ENCODE results near the gene PSMC6.
A peak's percentile ranks its signal among the peaks of the same experiment; 100 is the strongest.

Gene PSMC6

GRCh38 chr14:52706724-52707706 lies at the start of gene PSMC6:
TSS of gene PSMC6 (plus strand) at chr14:52707200. CDS start at chr14:52707220, 20 bp downstream.
- Mint-ChIP-seq H3K4me1 (ENCODE audit: low read depth) (peaks cover 26% of the 10 kb centered on the region), H3K9me3 (no peaks in the 10 kb centered on the region), H3K4me3 (peak within 1 kb of the TSS; percentile 88), H3K27me3 (no peaks in the 10 kb centered on the region), H3K36me3 (ENCODE audit: low read depth) (peaks cover 49% of the 10 kb centered on the region), H3K27ac (peak within 1 kb of the TSS; percentile 84)
- intact Hi-C loops (cut with micrococcal nuclease) = loop anchor here (1.0 kb wide), 1 partner anchor 11 kb away; no protein-coding TSS in a partner anchor

- H3K9me3 Mint-ChIP-seq = no peaks in the 10 kb centered on the region
- no peak overlapping the region for H3K27ac Mint-ChIP-seq
- intact Hi-C loops (cut with micrococcal nuclease) = loop anchor here (10.0 kb wide), 1 partner anchor 394 kb away; no protein-coding TSS in a partner anchor
- no peaks in the 10 kb centered on the region for H3K4me1 Mint-ChIP-seq (ENCODE audit: low read depth)
- peaks cover 61% of the 10 kb centered on the region for H3K36me3 Mint-ChIP-seq (ENCODE audit: low read depth)
- no peak overlapping the region for H3K4me3 Mint-ChIP-seq
- H3K27me3 Mint-ChIP-seq = no peaks in the 10 kb centered on the region
Measured at GRCh38 chr14:52660325-52660724, 46.7 kb upstream of the PSMC6 start.

- no peak overlapping the region for H3K27ac Mint-ChIP-seq
- no peak overlapping the region for H3K4me3 Mint-ChIP-seq
- no peaks in the 10 kb centered on the region for H3K4me1 Mint-ChIP-seq (ENCODE audit: low read depth)
- no peaks in the 10 kb centered on the region for H3K9me3 Mint-ChIP-seq
- H3K36me3 Mint-ChIP-seq (ENCODE audit: low read depth) = peaks cover 60% of the 10 kb centered on the region
- no peaks in the 10 kb centered on the region for H3K27me3 Mint-ChIP-seq
- intact Hi-C loops (cut with micrococcal nuclease) = loop anchor here (10.0 kb wide), 1 partner anchor 394 kb away; no protein-coding TSS in a partner anchor
Measured at GRCh38 chr14:52660832-52661231, 46.2 kb upstream of the PSMC6 start.

- intact Hi-C loops (cut with micrococcal nuclease) = loop anchor here (10.0 kb wide), 1 partner anchor 393 kb away; no protein-coding TSS in a partner anchor
- no peaks in the 10 kb centered on the region for H3K27me3 Mint-ChIP-seq
- H3K9me3 Mint-ChIP-seq = no peaks in the 10 kb centered on the region
- no peak overlapping the region for H3K4me3 Mint-ChIP-seq
- peaks cover 58% of the 10 kb centered on the region for H3K36me3 Mint-ChIP-seq (ENCODE audit: low read depth)
- H3K27ac Mint-ChIP-seq = no peak overlapping the region
- H3K4me1 Mint-ChIP-seq (ENCODE audit: low read depth) = no peaks in the 10 kb centered on the region
Measured at GRCh38 chr14:52661314-52661713, 45.7 kb upstream of the PSMC6 start.

- H3K4me1 Mint-ChIP-seq (ENCODE audit: low read depth) = no peaks in the 10 kb centered on the region
- no peak overlapping the region for H3K27ac Mint-ChIP-seq
- no peaks in the 10 kb centered on the region for H3K27me3 Mint-ChIP-seq
- intact Hi-C loops (cut with micrococcal nuclease) = loop anchor here (10.0 kb wide), 1 partner anchor 391 kb away; no protein-coding TSS in a partner anchor
- H3K9me3 Mint-ChIP-seq = no peaks in the 10 kb centered on the region
- peaks cover 49% of the 10 kb centered on the region for H3K36me3 Mint-ChIP-seq (ENCODE audit: low read depth)
- H3K4me3 Mint-ChIP-seq = no peak overlapping the region
Measured at GRCh38 chr14:52663850-52664249, 43.1 kb upstream of the PSMC6 start.

GRCh38 chr14:52678591-52678990 lies 28.4 kb upstream of the PSMC6 start:
- Mint-ChIP-seq H3K27me3 (no peaks in the 10 kb centered on the region), H3K27ac (no peak overlapping the region), H3K9me3 (no peaks in the 10 kb centered on the region), H3K4me1 (ENCODE audit: low read depth) (no peaks in the 10 kb centered on the region), H3K36me3 (ENCODE audit: low read depth) (peaks cover 59% of the 10 kb centered on the region), H3K4me3 (no peak overlapping the region)
- intact Hi-C loops (cut with micrococcal nuclease) = no loop called here

- Mint-ChIP-seq H3K27me3 (no peaks in the 10 kb centered on the region), H3K27ac (no peak overlapping the region), H3K4me3 (no peak overlapping the region), H3K4me1 (ENCODE audit: low read depth) (peaks cover 31% of the 10 kb centered on the region), H3K36me3 (ENCODE audit: low read depth) (peaks cover 12% of the 10 kb centered on the region), H3K9me3 (no peaks in the 10 kb centered on the region)
- intact Hi-C loops (cut with micrococcal nuclease) = no loop called here
Measured at GRCh38 chr14:52683985-52684520, 22.9 kb upstream of the PSMC6 start.

GRCh38 chr14:52686176-52686575 lies 20.8 kb upstream of the PSMC6 start:
- H3K4me3 Mint-ChIP-seq = no peak overlapping the region
- intact Hi-C loops (cut with micrococcal nuclease) = no loop called here
- H3K36me3 Mint-ChIP-seq (ENCODE audit: low read depth) = peaks cover 9% of the 10 kb centered on the region
- H3K4me1 Mint-ChIP-seq (ENCODE audit: low read depth) = peaks cover 41% of the 10 kb centered on the region
- no peak overlapping the region for H3K27ac Mint-ChIP-seq
- H3K27me3 Mint-ChIP-seq = no peaks in the 10 kb centered on the region
- no peaks in the 10 kb centered on the region for H3K9me3 Mint-ChIP-seq

GRCh38 chr14:52690983-52691760 lies 15.8 kb upstream of the PSMC6 start:
- intact Hi-C loops (cut with micrococcal nuclease) = loop anchor here (5.0 to 10.0 kb wide), 2 partner anchors 41 to 376 kb away; partner anchors contain the start of genes PTGER2 and STYX
- no peak overlapping the region for H3K4me3 Mint-ChIP-seq
- H3K27ac Mint-ChIP-seq = no peak overlapping the region
- no peaks in the 10 kb centered on the region for H3K27me3 Mint-ChIP-seq
- peaks cover 20% of the 10 kb centered on the region for H3K36me3 Mint-ChIP-seq (ENCODE audit: low read depth)
- no peaks in the 10 kb centered on the region for H3K9me3 Mint-ChIP-seq
- peaks cover 64% of the 10 kb centered on the region for H3K4me1 Mint-ChIP-seq (ENCODE audit: low read depth)

- no peak overlapping the region for H3K27ac Mint-ChIP-seq
- no peaks in the 10 kb centered on the region for H3K27me3 Mint-ChIP-seq
- peak overlapping the region; percentile 28 for H3K4me3 Mint-ChIP-seq
- peaks cover 20% of the 10 kb centered on the region for H3K36me3 Mint-ChIP-seq (ENCODE audit: low read depth)
- peaks cover 67% of the 10 kb centered on the region for H3K4me1 Mint-ChIP-seq (ENCODE audit: low read depth)
- intact Hi-C loops (cut with micrococcal nuclease) = loop anchor here (5.0 to 10.0 kb wide), 2 partner anchors 40 to 378 kb away; partner anchors contain the start of genes PTGER2 and STYX
- H3K9me3 Mint-ChIP-seq = no peaks in the 10 kb centered on the region
Measured at GRCh38 chr14:52692248-52692962, 14.6 kb upstream of the PSMC6 start.

GRCh38 chr14:52693036-52693435 lies 14.0 kb upstream of the PSMC6 start:
- no peak overlapping the region for H3K4me3 Mint-ChIP-seq
- intact Hi-C loops (cut with micrococcal nuclease) = loop anchor here (5.0 to 10.0 kb wide), 2 partner anchors 39 to 378 kb away; partner anchors contain the start of genes PTGER2 and STYX

GRCh38 chr14:52693532-52693931 lies 13.5 kb upstream of the PSMC6 start:
- Mint-ChIP-seq H3K36me3 (ENCODE audit: low read depth) (peaks cover 20% of the 10 kb centered on the region), H3K4me1 (ENCODE audit: low read depth) (peaks cover 63% of the 10 kb centered on the region)
- intact Hi-C loops (cut with micrococcal nuclease) = loop anchor here (5.0 to 10.0 kb wide), 2 partner anchors 39 to 379 kb away; partner anchors contain the start of genes PTGER2 and STYX

More at GRCh38 chr14:52693036-52693435, 14.0 kb upstream of the PSMC6 start:
- Mint-ChIP-seq H3K27ac (peak overlapping the region; percentile 51), H3K36me3 (ENCODE audit: low read depth) (peaks cover 20% of the 10 kb centered on the region), H3K27me3 (no peaks in the 10 kb centered on the region), H3K9me3 (no peaks in the 10 kb centered on the region), H3K4me1 (ENCODE audit: low read depth) (peaks cover 67% of the 10 kb centered on the region)

More at GRCh38 chr14:52693532-52693931, 13.5 kb upstream of the PSMC6 start:
- H3K27ac Mint-ChIP-seq = peak overlapping the region; percentile 51
- no peaks in the 10 kb centered on the region for H3K27me3 Mint-ChIP-seq
- H3K4me3 Mint-ChIP-seq = peak overlapping the region; percentile 31
- no peaks in the 10 kb centered on the region for H3K9me3 Mint-ChIP-seq
